HepG2 (cell line): ENCODE measurements around the gene TBC1D16. TPM values are rescaled to one million over a fixed set of nuclear protein-coding genes. Genes with fewer than 3 reads are reported as not detected.

Source experiments
- FLYWCH1 ChIP-seq: sonication (generic); formaldehyde crosslinking; IDR thresholded peaks from 2 replicates; pipeline ENCODE4 v1.8.1; 2023; ENCODE audit warnings: mild to moderate bottlenecking, missing genetic modification reagents
- FOSL1 ChIP-seq: sonication (generic); formaldehyde crosslinking; IDR thresholded peaks from 2 replicates; pipeline ENCODE4 v1.9.0; 2021; ENCODE audit warnings: missing genetic modification reagents, borderline replicate concordance
- GZF1 ChIP-seq: sonication (generic); formaldehyde crosslinking; IDR thresholded peaks from 2 replicates; pipeline ENCODE4 v1.5.1; 2020; ENCODE audit warnings: mild to moderate bottlenecking, missing genetic modification reagents
- HMGXB4 ChIP-seq, 2 experiments: sonication (generic) in 1 of 2; formaldehyde crosslinking in 1 of 2; IDR thresholded peaks; 2 replicates each; pipeline versions ENCODE4 v1.4.0 to v1.6.1; 2018 to 2020; ENCODE audit warnings: missing genetic modification reagents in 2 of 2, borderline replicate concordance in 1 of 2, low read depth in 1 of 2, mild to moderate bottlenecking in 1 of 2, missing biosample characterization in 1 of 2
- HNRNPL ChIP-seq: fragments of 200-400 bp; formaldehyde crosslinking; IDR thresholded peaks from 2 replicates; pipeline ENCODE4 v1.6.1; 2017; ENCODE audit warnings: mild to moderate bottlenecking, low read depth, low read length
- KDM4B ChIP-seq: sonication (generic); formaldehyde crosslinking; IDR thresholded peaks from 2 replicates; pipeline ENCODE4 v1.4.0; 2020; ENCODE audit warnings: missing genetic modification reagents
- NRL ChIP-seq: sonication (generic); formaldehyde crosslinking; IDR thresholded peaks from 2 replicates; pipeline ENCODE4 v1.5.0; 2020; ENCODE audit warnings: missing genetic modification reagents, mild to moderate bottlenecking, moderate library complexity, borderline replicate concordance
- RBM22 ChIP-seq: fragments of 200-400 bp; formaldehyde crosslinking; optimal IDR thresholded peaks from 2 replicates; pipeline ENCODE3; 2017; ENCODE audit warnings: mild to moderate bottlenecking, low read length, moderate library complexity
- SMAD9 ChIP-seq: sonication (generic); formaldehyde crosslinking; IDR thresholded peaks from 2 replicates; pipeline ENCODE4 v1.5.1; 2020; ENCODE audit warnings: mild to moderate bottlenecking, missing genetic modification reagents
- ZKSCAN5 ChIP-seq: sonication (generic); formaldehyde crosslinking; IDR thresholded peaks from 2 replicates; pipeline ENCODE4 v1.5.1; 2020; ENCODE audit warnings: mild to moderate bottlenecking, missing genetic modification reagents
- ZNF282 ChIP-seq: fragments of 450-650 bp; IDR thresholded peaks from 2 replicates; pipeline ENCODE4 v1.6.1; 2018; ENCODE audit not compliant: partially characterized antibody
- ZNF33B ChIP-seq: sonication (generic); formaldehyde crosslinking; IDR thresholded peaks from 2 replicates; pipeline ENCODE4 v1.5.1; 2020; ENCODE audit warnings: mild to moderate bottlenecking, missing genetic modification reagents
- ZNF441 ChIP-seq: sonication (generic); formaldehyde crosslinking; IDR thresholded peaks from 2 replicates; pipeline ENCODE4 v1.7.0; 2021; ENCODE audit warnings: missing genetic modification reagents, borderline replicate concordance
- ZNF496 ChIP-seq: sonication (generic); formaldehyde crosslinking; IDR thresholded peaks from 2 replicates; pipeline ENCODE4 v1.8.1; 2023; ENCODE audit warnings: mild to moderate bottlenecking, moderate library complexity, missing genetic modification reagents; ENCODE audit not compliant: insufficient replicate concordance
- ZNF589 ChIP-seq: sonication (generic); formaldehyde crosslinking; conservative IDR thresholded peaks from 2 replicates; pipeline ENCODE4 v1.8.0; 2022; ENCODE audit warnings: mild to moderate bottlenecking, moderate library complexity, missing genetic modification reagents
- ZNF746 ChIP-seq: sonication (generic); formaldehyde crosslinking; IDR thresholded peaks from 2 replicates; pipeline ENCODE4 v1.8.0; 2022; ENCODE audit warnings: mild to moderate bottlenecking, missing genetic modification reagents
- ZNF784 ChIP-seq: sonication (generic); formaldehyde crosslinking; IDR thresholded peaks from 2 replicates; pipeline ENCODE4 v1.5.1; 2020; ENCODE audit warnings: missing genetic modification reagents, mild to moderate bottlenecking, borderline replicate concordance
- polyA plus RNA-seq, 8 experiments: library from polyadenylated mRNA; depleted of rRNA in 3 of 8; stranded (reverse) in 7 of 8; unstranded in 1 of 8; fragments of >200 nt; fragmentation: Illumina TruSeq in 4 of 8; extraction: Trizol in 4 of 8; gene quantifications; 2 replicates each; pipeline versions ENCODE4 v1.2.1 to v1.2.3, GENCODE V29; 2011 to 2016; ENCODE audit warnings: low read depth in 4 of 8, missing spikeins in 1 of 8, mixed read lengths in 1 of 8; ENCODE audit not compliant: insufficient read depth in 1 of 8
- total RNA-seq, 5 experiments: library from RNA; depleted of rRNA; stranded (reverse); fragments of >200 nt; fragmentation: Illumina TruSeq; extraction: Trizol; gene quantifications; 2 replicates each; pipeline ENCODE4 v1.2.3, GENCODE V29; 2016; ENCODE audit warnings: low read depth in 1 of 5
- TF ChIP-seq, protein P1 (sequence below): sonication (generic); formaldehyde crosslinking; IDR thresholded peaks from 2 replicates; pipeline ENCODE4 v1.4.0; 2020; ENCODE audit warnings: missing genetic modification reagents
- TF ChIP-seq, protein P2 (sequence below): IDR thresholded peaks from 2 replicates; pipeline ENCODE4 v1.6.1; 2012; ENCODE audit warnings: low read length, improper control_type of control experiment

The TBC1D16 gene
- total and polyA plus RNA-seq, 2 of the 13 experiments (the other 11 are each of a cell fraction or from before 2014, with no cell fraction given), result 14.9 to 24.9 TPM

- no peak for TF ChIP-seq ZNF496 (CRISPR knock-in tag)
- no peak for TF ChIP-seq HNRNPL
- TF ChIP-seq ZKSCAN5 (CRISPR knock-in tag), result no peak
- TF ChIP-seq, protein P1, sequence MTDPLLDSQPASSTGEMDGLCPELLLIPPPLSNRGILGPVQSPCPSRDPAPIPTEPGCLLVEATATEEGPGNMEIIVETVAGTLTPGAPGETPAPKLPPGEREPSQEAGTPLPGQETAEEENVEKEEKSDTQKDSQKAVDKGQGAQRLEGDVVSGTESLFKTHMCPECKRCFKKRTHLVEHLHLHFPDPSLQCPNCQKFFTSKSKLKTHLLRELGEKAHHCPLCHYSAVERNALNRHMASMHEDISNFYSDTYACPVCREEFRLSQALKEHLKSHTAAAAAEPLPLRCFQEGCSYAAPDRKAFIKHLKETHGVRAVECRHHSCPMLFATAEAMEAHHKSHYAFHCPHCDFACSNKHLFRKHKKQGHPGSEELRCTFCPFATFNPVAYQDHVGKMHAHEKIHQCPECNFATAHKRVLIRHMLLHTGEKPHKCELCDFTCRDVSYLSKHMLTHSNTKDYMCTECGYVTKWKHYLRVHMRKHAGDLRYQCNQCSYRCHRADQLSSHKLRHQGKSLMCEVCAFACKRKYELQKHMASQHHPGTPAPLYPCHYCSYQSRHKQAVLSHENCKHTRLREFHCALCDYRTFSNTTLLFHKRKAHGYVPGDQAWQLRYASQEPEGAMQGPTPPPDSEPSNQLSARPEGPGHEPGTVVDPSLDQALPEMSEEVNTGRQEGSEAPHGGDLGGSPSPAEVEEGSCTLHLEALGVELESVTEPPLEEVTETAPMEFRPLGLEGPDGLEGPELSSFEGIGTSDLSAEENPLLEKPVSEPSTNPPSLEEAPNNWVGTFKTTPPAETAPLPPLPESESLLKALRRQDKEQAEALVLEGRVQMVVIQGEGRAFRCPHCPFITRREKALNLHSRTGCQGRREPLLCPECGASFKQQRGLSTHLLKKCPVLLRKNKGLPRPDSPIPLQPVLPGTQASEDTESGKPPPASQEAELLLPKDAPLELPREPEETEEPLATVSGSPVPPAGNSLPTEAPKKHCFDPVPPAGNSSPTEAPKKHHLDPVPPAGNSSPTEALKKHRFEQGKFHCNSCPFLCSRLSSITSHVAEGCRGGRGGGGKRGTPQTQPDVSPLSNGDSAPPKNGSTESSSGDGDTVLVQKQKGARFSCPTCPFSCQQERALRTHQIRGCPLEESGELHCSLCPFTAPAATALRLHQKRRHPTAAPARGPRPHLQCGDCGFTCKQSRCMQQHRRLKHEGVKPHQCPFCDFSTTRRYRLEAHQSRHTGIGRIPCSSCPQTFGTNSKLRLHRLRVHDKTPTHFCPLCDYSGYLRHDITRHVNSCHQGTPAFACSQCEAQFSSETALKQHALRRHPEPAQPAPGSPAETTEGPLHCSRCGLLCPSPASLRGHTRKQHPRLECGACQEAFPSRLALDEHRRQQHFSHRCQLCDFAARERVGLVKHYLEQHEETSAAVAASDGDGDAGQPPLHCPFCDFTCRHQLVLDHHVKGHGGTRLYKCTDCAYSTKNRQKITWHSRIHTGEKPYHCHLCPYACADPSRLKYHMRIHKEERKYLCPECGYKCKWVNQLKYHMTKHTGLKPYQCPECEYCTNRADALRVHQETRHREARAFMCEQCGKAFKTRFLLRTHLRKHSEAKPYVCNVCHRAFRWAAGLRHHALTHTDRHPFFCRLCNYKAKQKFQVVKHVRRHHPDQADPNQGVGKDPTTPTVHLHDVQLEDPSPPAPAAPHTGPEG (CRISPR knock-in tag), result peak; percentile 83
- no peak for TF ChIP-seq ZNF282
- no peak for TF ChIP-seq ZNF784 (CRISPR knock-in tag)
- peak; percentile 71 to 85; a peak in 3 of 4 replicates for TF ChIP-seq HMGXB4 (CRISPR knock-in tag; IDR thresholded peaks at IDR 0.05; ENCODE audit: borderline replicate concordance in 1 of 2, low read depth in 1 of 2)
- TF ChIP-seq GZF1 (CRISPR knock-in tag), result no peak
- TF ChIP-seq KDM4B (CRISPR knock-in tag), result no peak
- no peak for TF ChIP-seq ZNF746 (CRISPR knock-in tag)
- TF ChIP-seq, protein P2, sequence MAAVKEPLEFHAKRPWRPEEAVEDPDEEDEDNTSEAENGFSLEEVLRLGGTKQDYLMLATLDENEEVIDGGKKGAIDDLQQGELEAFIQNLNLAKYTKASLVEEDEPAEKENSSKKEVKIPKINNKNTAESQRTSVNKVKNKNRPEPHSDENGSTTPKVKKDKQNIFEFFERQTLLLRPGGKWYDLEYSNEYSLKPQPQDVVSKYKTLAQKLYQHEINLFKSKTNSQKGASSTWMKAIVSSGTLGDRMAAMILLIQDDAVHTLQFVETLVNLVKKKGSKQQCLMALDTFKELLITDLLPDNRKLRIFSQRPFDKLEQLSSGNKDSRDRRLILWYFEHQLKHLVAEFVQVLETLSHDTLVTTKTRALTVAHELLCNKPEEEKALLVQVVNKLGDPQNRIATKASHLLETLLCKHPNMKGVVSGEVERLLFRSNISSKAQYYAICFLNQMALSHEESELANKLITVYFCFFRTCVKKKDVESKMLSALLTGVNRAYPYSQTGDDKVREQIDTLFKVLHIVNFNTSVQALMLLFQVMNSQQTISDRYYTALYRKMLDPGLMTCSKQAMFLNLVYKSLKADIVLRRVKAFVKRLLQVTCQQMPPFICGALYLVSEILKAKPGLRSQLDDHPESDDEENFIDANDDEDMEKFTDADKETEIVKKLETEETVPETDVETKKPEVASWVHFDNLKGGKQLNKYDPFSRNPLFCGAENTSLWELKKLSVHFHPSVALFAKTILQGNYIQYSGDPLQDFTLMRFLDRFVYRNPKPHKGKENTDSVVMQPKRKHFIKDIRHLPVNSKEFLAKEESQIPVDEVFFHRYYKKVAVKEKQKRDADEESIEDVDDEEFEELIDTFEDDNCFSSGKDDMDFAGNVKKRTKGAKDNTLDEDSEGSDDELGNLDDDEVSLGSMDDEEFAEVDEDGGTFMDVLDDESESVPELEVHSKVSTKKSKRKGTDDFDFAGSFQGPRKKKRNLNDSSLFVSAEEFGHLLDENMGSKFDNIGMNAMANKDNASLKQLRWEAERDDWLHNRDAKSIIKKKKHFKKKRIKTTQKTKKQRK, result no peak
- TF ChIP-seq FLYWCH1 (CRISPR knock-in tag), result no peak
- no peak for TF ChIP-seq SMAD9 (CRISPR knock-in tag)
- TF ChIP-seq ZNF33B (CRISPR knock-in tag), result no peak
- no peak for TF ChIP-seq RBM22
- TF ChIP-seq FOSL1, result peak; percentile 90
- peak; percentile 71; the same call in 1 of the 2 replicates for TF ChIP-seq ZNF441
- TF ChIP-seq NRL, result 0 out of 2 replicates have a peak, but pooled peaks have one; percentile 21
- no peak for TF ChIP-seq ZNF589 (CRISPR knock-in tag)
Measured at GRCh38 chr17:79905832-79906231, 129.8 kb downstream of the TBC1D16 start (continued).
